ENCODE measurements around the gene ZNHIT1.

Gene ZNHIT1

GRCh38 chr7:101265622-101266516 is 47.9 kb downstream of the ZNHIT1 start:
- H3K36me3 ChIP-seq = no peaks in the 10 kb centered on the region
- H3K27ac ChIP-seq = no peak overlapping the region
- no peak for TF ChIP-seq CTCF (IDR thresholded peaks at IDR 0.05; ENCODE audit: low read depth, low read length)
- H3K27me3 ChIP-seq (ENCODE audit: insufficient read depth, low read depth, severe bottlenecking) = no peaks in the 10 kb centered on the region
- no peak for DNase-seq
- H3K4me3 ChIP-seq (ENCODE audit: low read depth, low read length) = no peak overlapping the region
- H3K9me3 ChIP-seq (ENCODE audit: severe bottlenecking) = no peaks in the 10 kb centered on the region

- TF ChIP-seq CTCF (IDR thresholded peaks at IDR 0.05; ENCODE audit: low read depth, low read length) = no peak
- Histone ChIP-seq H3K27ac (no peak overlapping the region), H3K27me3 (ENCODE audit: insufficient read depth, low read depth, severe bottlenecking) (peaks cover 2% of the 10 kb centered on the region)
Observed at GRCh38 chr7:101269664-101270063, 51.7 kb downstream of the ZNHIT1 start.

GRCh38 chr7:101271021-101271420 is 53.1 kb downstream of the ZNHIT1 start:
- Histone ChIP-seq H3K27me3 (ENCODE audit: insufficient read depth, low read depth, severe bottlenecking) (peaks cover 7% of the 10 kb centered on the region), H3K27ac (no peak overlapping the region), H3K9me3 (ENCODE audit: severe bottlenecking) (no peaks in the 10 kb centered on the region), H3K4me3 (ENCODE audit: low read depth, low read length) (no peak overlapping the region), H3K36me3 (no peaks in the 10 kb centered on the region)
- DNase-seq = no peak
- TF ChIP-seq CTCF (IDR thresholded peaks at IDR 0.05; ENCODE audit: low read depth, low read length) = no peak

More at GRCh38 chr7:101269664-101270063, 51.7 kb downstream of the ZNHIT1 start:
- DNase-seq = no peak
- Histone ChIP-seq H3K4me3 (ENCODE audit: low read depth, low read length) (no peak overlapping the region), H3K9me3 (ENCODE audit: severe bottlenecking) (no peaks in the 10 kb centered on the region), H3K36me3 (no peaks in the 10 kb centered on the region)

DNA sequence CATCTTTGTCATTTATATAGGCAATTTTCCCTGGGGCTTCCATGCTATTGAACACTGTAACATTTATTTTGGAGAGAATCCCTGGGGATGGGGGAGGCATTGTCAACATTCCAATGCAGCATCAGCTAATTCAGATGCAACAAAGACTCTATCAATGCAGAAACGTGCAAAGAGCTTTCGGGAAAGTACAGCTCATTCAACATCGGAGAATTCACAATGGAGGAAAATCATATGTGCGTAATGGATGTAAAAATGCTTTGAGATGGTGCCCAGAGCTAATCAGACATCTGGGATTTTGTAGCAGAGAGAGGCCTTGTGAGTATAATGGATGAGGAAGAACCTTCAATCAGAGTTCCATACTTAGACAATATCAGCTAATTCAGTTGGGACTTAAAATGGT is 55.2 kb downstream of the ZNHIT1 start:
- DNase-seq = no peak
- no peak overlapping the region for H3K4me3 ChIP-seq (ENCODE audit: low read depth, low read length)
- H3K27ac ChIP-seq = no peak overlapping the region

More for the DNA sequence above, 55.2 kb downstream of the ZNHIT1 start:
- TF ChIP-seq CTCF (IDR thresholded peaks at IDR 0.05; ENCODE audit: low read depth, low read length) = no peak
- Histone ChIP-seq H3K27me3 (ENCODE audit: insufficient read depth, low read depth, severe bottlenecking) (peaks cover 18% of the 10 kb centered on the region), H3K9me3 (ENCODE audit: severe bottlenecking) (no peaks in the 10 kb centered on the region), H3K36me3 (no peaks in the 10 kb centered on the region)

All from WERI-Rb-1 (cell line).